Endothelial cell of umbilical vein (primary cell): ENCODE measurements around the gene RDH14. TPM values are rescaled to one million over a fixed set of nuclear protein-coding genes. Genes with fewer than 3 reads are reported as not detected.

Experiments
- BruUV-seq: library from RNA; stranded (reverse); fragments of 400-500 nt; replicated peaks from 2 replicates; lab custom pipeline; 2021; lab: Mats Ljungman, UMichigan
- CTCF ChIA-PET: fragments of 300-600, 350-600 bp; sonication (Branson Sonifier 250); formaldehyde crosslinking; loops from one replicate; lab custom pipeline; 2021; ENCODE audit warnings: antibody characterized with exemption, inconsistent platforms; lab: Charles Lee
- POLR2A ChIA-PET: fragments of 300-600, 350-600 bp; sonication (Branson Sonifier 250); formaldehyde crosslinking; loops from one replicate; lab custom pipeline; 2021; ENCODE audit warnings: antibody characterized with exemption, inconsistent platforms; lab: Charles Lee
- DNase-seq: peaks from one replicate; pipeline ENCODE4 v3.0.0-alpha.2; 2011; ENCODE audit warnings: low read depth, low spot score
- FAIRE-seq: peaks from 2 replicates; lab custom pipeline; 2011; peaks lifted over from hg19 to GRCh38; lab: Jason Lieb, UNC
- H2AFZ ChIP-seq: 2 replicates; pipeline ENCODE4 v1.6.0; 2012; ENCODE audit warnings: low read depth, low read length, control low read depth, inconsistent platforms
- H3K27ac ChIP-seq: 2 replicates; pipeline ENCODE4 v1.5.1; 2011; ENCODE audit warnings: low read depth, mild to moderate bottlenecking, control low read depth, low read length, moderate library complexity; ENCODE audit not compliant: insufficient read depth
- H3K27me3 ChIP-seq, 2 experiments: 2 replicates each; pipeline versions ENCODE4 v1.6.0 to v1.6.1; 2011; ENCODE audit warnings: low read length in 2 of 2, mixed read lengths in 1 of 2; ENCODE audit not compliant: control insufficient read depth in 2 of 2, insufficient read depth in 2 of 2
- H3K36me3 ChIP-seq, 2 experiments: 2 replicates in 1 of 2; 3 replicates in 1 of 2; pipeline ENCODE4 v1.5.1; 2011; ENCODE audit warnings: low read length in 2 of 2, mild to moderate bottlenecking in 1 of 2, moderate library complexity in 1 of 2; ENCODE audit not compliant: control insufficient read depth in 2 of 2, insufficient read depth in 2 of 2; ENCODE audit errors: extremely low read depth in 1 of 2
- H3K4me1 ChIP-seq: 3 replicates; pipeline ENCODE4 v1.5.1; 2011; ENCODE audit warnings: mild to moderate bottlenecking, low read length; ENCODE audit not compliant: control insufficient read depth, insufficient read depth; ENCODE audit errors: extremely low read depth
- H3K4me2 ChIP-seq: 2 replicates; pipeline ENCODE4 v1.6.1; 2011; ENCODE audit warnings: low read length, control low read depth, mixed read lengths; ENCODE audit not compliant: insufficient read depth
- H3K4me3 ChIP-seq, 3 experiments: fragments of 200-600 bp in 1 of 3; sonication (generic), shearing (Covaris generic) in 1 of 3; replicated peaks in 1 of 3; 2 replicates each; pipeline ENCODE4 v1.5.1; 2011 to 2016; ENCODE audit warnings: control low read depth in 3 of 3, low read length in 3 of 3, mild to moderate bottlenecking in 2 of 3, inconsistent platforms in 1 of 3, low read depth in 1 of 3, moderate library complexity in 1 of 3; ENCODE audit not compliant: insufficient read depth in 1 of 3
- H3K79me2 ChIP-seq: 2 replicates; pipeline ENCODE4 v1.6.0; 2012; ENCODE audit warnings: low read length, inconsistent platforms; ENCODE audit not compliant: control insufficient read depth, insufficient read depth
- H3K9ac ChIP-seq: replicated peaks from 2 replicates; pipeline ENCODE3; 2011; ENCODE audit warnings: low read length, control low read depth; ENCODE audit not compliant: insufficient read depth; ENCODE audit errors: extremely low read depth
- H3K9me1 ChIP-seq: replicated peaks from 3 replicates; pipeline ENCODE4 v1.6.0; 2011; ENCODE audit warnings: mild to moderate bottlenecking, low read length; ENCODE audit not compliant: control insufficient read depth, insufficient read depth; ENCODE audit errors: extremely low read depth
- H3K9me3 ChIP-seq: replicated peaks from 2 replicates; pipeline ENCODE4 v1.5.1; 2012; ENCODE audit warnings: low read length, inconsistent platforms; ENCODE audit not compliant: control insufficient read depth, insufficient read depth
- H4K20me1 ChIP-seq: replicated peaks from 2 replicates; pipeline ENCODE3; 2011; ENCODE audit warnings: mild to moderate bottlenecking, low read length; ENCODE audit not compliant: control insufficient read depth, insufficient read depth; ENCODE audit errors: extremely low read depth
- CTCF ChIP-seq, 2 donors: IDR thresholded peaks; 1 replicate in 1 of 2; 2 replicates in 1 of 2; pipeline ENCODE4 v1.5.1; 2011; ENCODE audit warnings: low read length in 2 of 2, mild to moderate bottlenecking in 2 of 2, moderate library complexity in 2 of 2, control low read depth in 1 of 2, inconsistent platforms in 1 of 2, low read depth in 1 of 2; ENCODE audit not compliant: insufficient read depth in 1 of 2; ENCODE audit errors: extremely low read depth in 1 of 2
- FOS ChIP-seq: IDR thresholded peaks from 2 replicates; pipeline ENCODE4 v1.6.1; 2011; ENCODE audit warnings: mild to moderate bottlenecking, low read length, moderate library complexity, borderline replicate concordance; ENCODE audit not compliant: insufficient read depth
- GATA2 ChIP-seq: IDR thresholded peaks from 2 replicates; pipeline ENCODE4 v1.7.0; 2011; ENCODE audit warnings: low read depth, mild to moderate bottlenecking, moderate library complexity, mixed read lengths, low read length; ENCODE audit not compliant: insufficient read length, insufficient read depth
- JUN ChIP-seq: IDR thresholded peaks from 2 replicates; pipeline ENCODE4 v1.6.1; 2011; ENCODE audit warnings: borderline replicate concordance, low read depth; ENCODE audit not compliant: insufficient read length, insufficient read depth
- MAX ChIP-seq: IDR thresholded peaks from 2 replicates; pipeline ENCODE4 v1.6.1; 2011; ENCODE audit not compliant: insufficient read depth, insufficient read length
- MYC ChIP-seq: IDR thresholded peaks from one replicate; pipeline ENCODE4 v1.6.1; 2011; ENCODE audit warnings: mild to moderate bottlenecking, low read depth, low read length
- POLR2A ChIP-seq: IDR thresholded peaks from 2 replicates; pipeline ENCODE4 v1.6.1; 2012; ENCODE audit warnings: low read depth, mild to moderate bottlenecking, control low read depth, low read length
- POLR2AphosphoS5 ChIP-seq: IDR thresholded peaks from 2 replicates; pipeline ENCODE4 v1.6.1; 2012; ENCODE audit warnings: low read depth, mild to moderate bottlenecking, control low read depth, low read length, moderate library complexity; ENCODE audit not compliant: insufficient read depth
- dilution Hi-C: fragments of 300-500 bp; cut with MboI; formaldehyde crosslinking; loops from one replicate; pipeline ENCODE4 v1.15.0; 2019; ENCODE audit warnings: low sequenced_read_pairs; ENCODE audit not compliant: extremely low pct_ligation_motif_present
- intact Hi-C: fragments of 100-400 bp; cut with micrococcal nuclease; formaldehyde crosslinking; loops from one replicate; pipeline ENCODE4 v1.10.0; 2022
- polyA plus RNA-seq, 4 experiments: library from polyadenylated mRNA; depleted of rRNA in 3 of 4; stranded (reverse) in 3 of 4; unstranded in 1 of 4; fragments of >200 nt; gene quantifications; 2 replicates each; pipeline versions ENCODE4 v1.2.1 to v1.2.3, GENCODE V29; 2011 to 2012; ENCODE audit warnings: missing spikeins in 1 of 4
- total RNA-seq: library from RNA; stranded (reverse); gene quantifications from 2 replicates; pipeline ENCODE4 v1.2.3, GENCODE V29; 2021

RDH14 gene
- total and polyA plus RNA-seq, 2 donors (not counting 3 experiments of a cell fraction or from before 2014, with no cell fraction given) = 8.8 to 12.4 TPM

DNA sequence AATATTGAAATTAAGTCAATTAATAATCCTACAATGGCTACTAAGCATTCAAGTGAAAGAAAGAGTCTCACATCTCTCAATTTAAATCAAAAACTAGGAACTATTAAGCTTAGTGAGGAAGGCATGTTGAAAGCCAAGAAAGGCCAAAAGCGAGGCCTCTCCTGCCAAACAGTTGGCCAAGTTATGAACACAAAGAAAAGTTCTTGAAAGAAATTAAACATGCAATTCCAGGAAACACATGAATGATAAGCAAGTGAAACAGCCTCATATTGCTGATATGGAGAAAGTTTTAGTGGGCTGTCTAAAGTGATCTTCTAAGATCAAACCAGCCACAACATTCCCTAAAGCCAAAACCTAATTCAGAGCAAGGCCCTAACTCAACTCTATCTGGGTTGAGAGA lies 11.8 kb downstream of the RDH14 start:
- no peak overlapping the region for H3K4me3 ChIP-seq
- DNase-seq = no peak
- no peaks in the 10 kb centered on the region for H3K79me2 ChIP-seq
- no peak overlapping the region for H3K27ac ChIP-seq
- no TSS peak for BruUV-seq
- H3K27me3 ChIP-seq = no peaks in the 10 kb centered on the region
- ChIA-PET POLR2A (no interaction called here), CTCF (interaction anchor here (1.4 kb wide), 1 partner anchor 11 kb away, joined by 5 read pairs; no protein-coding TSS in a partner anchor)
- no peak overlapping the region for H3K4me2 ChIP-seq
- no peak for FAIRE-seq
- H3K9me3 ChIP-seq = no peaks in the 10 kb centered on the region
- H3K9ac ChIP-seq = no peak overlapping the region
- intact Hi-C loops (no loop called here), dilution Hi-C loops (no loop called here)
- H3K36me3 ChIP-seq = no peaks in the 10 kb centered on the region
- TF ChIP-seq MAX = no peak
- TF ChIP-seq POLR2AphosphoS5 = no peak
- no peak for TF ChIP-seq MYC
- no peak for TF ChIP-seq POLR2A
- TF ChIP-seq JUN = no peak
- TF ChIP-seq CTCF (IDR thresholded peaks at IDR 0.05; ENCODE audit: extremely low read depth in 1 of 2, insufficient read depth in 1 of 2, low read depth in 1 of 2, low read length in 2 of 2) = no peak
- no peak for TF ChIP-seq FOS
- no peak for TF ChIP-seq GATA2
- H4K20me1 ChIP-seq = no peaks in the 10 kb centered on the region
- H3K4me1 ChIP-seq = peaks cover 25% of the 10 kb centered on the region
- H3K9me1 ChIP-seq = no peaks in the 10 kb centered on the region
- H2AFZ ChIP-seq = no peak overlapping the region
